ENCODE data around the gene MYL7.

Gene MYL7

GRCh38 chr7:44144968-44145478 lies 3.9 kb upstream of the MYL7 start:
- Mint-ChIP-seq H3K27me3 (ENCODE audit: low read depth, poor library complexity) (peaks cover 52% of the 10 kb centered on the region), H3K4me1 (peaks cover 26% of the 10 kb centered on the region), H3K27ac (no peak overlapping the region), H3K4me3 (peak overlapping the region; percentile 62), H3K9me3 (no peaks in the 10 kb centered on the region), H3K36me3 (ENCODE audit: low read depth) (no peaks in the 10 kb centered on the region)
- DNase-seq: no peak
- no peak for TF ChIP-seq CTCF (IDR thresholded peaks at IDR 0.05)

- peaks cover 52% of the 10 kb centered on the region for H3K27me3 Mint-ChIP-seq (ENCODE audit: low read depth, poor library complexity)
- no peak overlapping the region for H3K4me3 Mint-ChIP-seq
- no peaks in the 10 kb centered on the region for H3K9me3 Mint-ChIP-seq
- H3K36me3 Mint-ChIP-seq (ENCODE audit: low read depth): no peaks in the 10 kb centered on the region
- no peak for TF ChIP-seq CTCF (IDR thresholded peaks at IDR 0.05)
- peaks cover 26% of the 10 kb centered on the region for H3K4me1 Mint-ChIP-seq
- H3K27ac Mint-ChIP-seq: no peak overlapping the region
- no peak for DNase-seq
These were observed 3.4 kb upstream of the MYL7 start for GRCh38 chr7:44144426-44144967.

GRCh38 chr7:44143646-44144250 lies 2.6 kb upstream of the MYL7 start:
- Mint-ChIP-seq H3K9me3 (no peaks in the 10 kb centered on the region), H3K4me3 (no peak overlapping the region), H3K36me3 (ENCODE audit: low read depth) (no peaks in the 10 kb centered on the region), H3K27ac (no peak overlapping the region), H3K4me1 (peaks cover 26% of the 10 kb centered on the region), H3K27me3 (ENCODE audit: low read depth, poor library complexity) (peaks cover 53% of the 10 kb centered on the region)
- no peak for DNase-seq
- TF ChIP-seq CTCF (IDR thresholded peaks at IDR 0.05): no peak

- peaks cover 13% of the 10 kb centered on the region for H3K4me1 Mint-ChIP-seq
- H3K9me3 Mint-ChIP-seq: no peaks in the 10 kb centered on the region
- no peak overlapping the region for H3K27ac Mint-ChIP-seq
- H3K4me3 Mint-ChIP-seq: no peak overlapping the region
- DNase-seq: no peak
- H3K36me3 Mint-ChIP-seq (ENCODE audit: low read depth): no peaks in the 10 kb centered on the region
- H3K27me3 Mint-ChIP-seq (ENCODE audit: low read depth, poor library complexity): peaks cover 44% of the 10 kb centered on the region
- no peak for TF ChIP-seq CTCF (IDR thresholded peaks at IDR 0.05)
These were observed 896 bp upstream of the MYL7 start for GRCh38 chr7:44142028-44142427.

- peaks cover 8% of the 10 kb centered on the region for H3K4me1 Mint-ChIP-seq
- TF ChIP-seq CTCF (IDR thresholded peaks at IDR 0.05): no peak
- no peaks in the 10 kb centered on the region for H3K36me3 Mint-ChIP-seq (ENCODE audit: low read depth)
- no peaks in the 10 kb centered on the region for H3K9me3 Mint-ChIP-seq
- H3K27ac Mint-ChIP-seq: no peak overlapping the region
- peaks cover 41% of the 10 kb centered on the region for H3K27me3 Mint-ChIP-seq (ENCODE audit: low read depth, poor library complexity)
- DNase-seq: no peak
- H3K4me3 Mint-ChIP-seq: no peak overlapping the region
These were observed 791 bp downstream of the MYL7 start for GRCh38 chr7:44140341-44140740.
